NCI-H774 (cell line): Measurements from ENCODE around the gene PFKL.

ENCODE experiments used
- DNase-seq: peaks from one replicate; lab custom pipeline; 2025; lab: John Stamatoyannopoulos, UW

Gene PFKL

GRCh38 chr21:44314561-44314960 lies 14.7 kb downstream of the PFKL start:
- no peak for DNase-seq

GRCh38 chr21:44315691-44316203 lies 15.9 kb downstream of the PFKL start:
- DNase-seq, result no peak

- DNase-seq, result no peak
Observed at GRCh38 chr21:44316277-44316900, 16.5 kb downstream of the PFKL start.

GRCh38 chr21:44317241-44317782 lies 17.5 kb downstream of the PFKL start:
- DNase-seq, result no peak

GRCh38 chr21:44317871-44318270 lies 18.0 kb downstream of the PFKL start:
- no peak for DNase-seq

- DNase-seq, result no peak
Observed at GRCh38 chr21:44318489-44319285, 18.8 kb downstream of the PFKL start.

- no peak for DNase-seq
Observed at GRCh38 chr21:44319407-44320065, 19.7 kb downstream of the PFKL start.

- no peak for DNase-seq
Observed at GRCh38 chr21:44320847-44321246, 21.0 kb downstream of the PFKL start.

- no peak for DNase-seq
Observed at GRCh38 chr21:44321846-44322450, 22.1 kb downstream of the PFKL start.

GRCh38 chr21:44322621-44323325 lies 22.9 kb downstream of the PFKL start:
- no peak for DNase-seq

GRCh38 chr21:44323591-44323990 lies 23.7 kb downstream of the PFKL start:
- DNase-seq, result no peak

- no peak for DNase-seq
Observed at GRCh38 chr21:44324106-44324853, 24.4 kb downstream of the PFKL start.

GRCh38 chr21:44324854-44325107 lies 24.9 kb downstream of the PFKL start:
- no peak for DNase-seq

- no peak for DNase-seq
Observed at GRCh38 chr21:44325386-44326271, 25.8 kb downstream of the PFKL start.

GRCh38 chr21:44326272-44326647 lies 26.4 kb downstream of the PFKL start:
- DNase-seq, result no peak

GRCh38 chr21:44326716-44327602 lies 27.1 kb downstream of the PFKL start:
- DNase-seq, result no peak

GRCh38 chr21:44327603-44327974 lies 27.7 kb downstream of the PFKL start:
- no peak for DNase-seq

- no peak for DNase-seq
Observed at GRCh38 chr21:44328242-44328895, 28.5 kb downstream of the PFKL start.
